ENCODE data around the gene NEIL3.

DNA sequence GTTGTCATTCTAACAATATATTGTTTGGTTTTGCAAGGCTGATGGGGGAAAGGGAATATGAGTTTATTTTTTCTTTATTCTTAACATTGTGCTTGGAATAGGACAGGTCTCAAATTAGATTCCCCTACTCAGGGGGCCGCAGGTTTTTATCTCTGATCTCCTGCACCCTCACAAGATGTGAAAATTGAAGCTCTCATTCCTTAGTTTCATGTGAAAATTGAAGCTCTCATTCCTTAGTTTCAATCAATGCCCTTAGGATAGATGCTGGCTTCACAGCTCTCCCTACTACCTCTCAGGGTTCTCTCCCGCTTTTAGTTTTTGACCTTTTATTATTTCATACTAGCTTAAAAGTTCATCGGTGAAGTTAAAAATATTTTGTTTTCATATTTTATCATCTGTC, 12.0 kb downstream of the NEIL3 start:
- TF ChIP-seq, protein P1, sequence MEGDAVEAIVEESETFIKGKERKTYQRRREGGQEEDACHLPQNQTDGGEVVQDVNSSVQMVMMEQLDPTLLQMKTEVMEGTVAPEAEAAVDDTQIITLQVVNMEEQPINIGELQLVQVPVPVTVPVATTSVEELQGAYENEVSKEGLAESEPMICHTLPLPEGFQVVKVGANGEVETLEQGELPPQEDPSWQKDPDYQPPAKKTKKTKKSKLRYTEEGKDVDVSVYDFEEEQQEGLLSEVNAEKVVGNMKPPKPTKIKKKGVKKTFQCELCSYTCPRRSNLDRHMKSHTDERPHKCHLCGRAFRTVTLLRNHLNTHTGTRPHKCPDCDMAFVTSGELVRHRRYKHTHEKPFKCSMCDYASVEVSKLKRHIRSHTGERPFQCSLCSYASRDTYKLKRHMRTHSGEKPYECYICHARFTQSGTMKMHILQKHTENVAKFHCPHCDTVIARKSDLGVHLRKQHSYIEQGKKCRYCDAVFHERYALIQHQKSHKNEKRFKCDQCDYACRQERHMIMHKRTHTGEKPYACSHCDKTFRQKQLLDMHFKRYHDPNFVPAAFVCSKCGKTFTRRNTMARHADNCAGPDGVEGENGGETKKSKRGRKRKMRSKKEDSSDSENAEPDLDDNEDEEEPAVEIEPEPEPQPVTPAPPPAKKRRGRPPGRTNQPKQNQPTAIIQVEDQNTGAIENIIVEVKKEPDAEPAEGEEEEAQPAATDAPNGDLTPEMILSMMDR (optimal IDR thresholded peaks at IDR 0.05 in 1 of 3, IDR thresholded peaks at IDR 0.05 in 1 of 3, conservative IDR thresholded peaks at IDR 0.05 in 1 of 3; ENCODE audit: extremely low read depth in 1 of 3, insufficient read depth in 2 of 3, low read length in 3 of 3) = no peak
- TF ChIP-seq EZH2 (IDR thresholded peaks at IDR 0.05; ENCODE audit: low read length) = no peak

All from keratinocyte (primary cell).